ENCODE measurements around the gene CAMK4.

The CAMK4 gene

GRCh38 chr5:111472096-111472495 lies 247.9 kb downstream of the CAMK4 start:
- no peak for DNase-seq (ENCODE audit: low spot score)
- ChIA-PET POLR2A (ENCODE audit: low non-redundant PET) (no interaction called here), CTCF (interaction anchor here (0.6 kb wide), 1 partner anchor 282 kb away, joined by 4 read pairs; no protein-coding TSS in a partner anchor)
- H3K27ac ChIP-seq: no peak overlapping the region
- TF ChIP-seq, protein P1, sequence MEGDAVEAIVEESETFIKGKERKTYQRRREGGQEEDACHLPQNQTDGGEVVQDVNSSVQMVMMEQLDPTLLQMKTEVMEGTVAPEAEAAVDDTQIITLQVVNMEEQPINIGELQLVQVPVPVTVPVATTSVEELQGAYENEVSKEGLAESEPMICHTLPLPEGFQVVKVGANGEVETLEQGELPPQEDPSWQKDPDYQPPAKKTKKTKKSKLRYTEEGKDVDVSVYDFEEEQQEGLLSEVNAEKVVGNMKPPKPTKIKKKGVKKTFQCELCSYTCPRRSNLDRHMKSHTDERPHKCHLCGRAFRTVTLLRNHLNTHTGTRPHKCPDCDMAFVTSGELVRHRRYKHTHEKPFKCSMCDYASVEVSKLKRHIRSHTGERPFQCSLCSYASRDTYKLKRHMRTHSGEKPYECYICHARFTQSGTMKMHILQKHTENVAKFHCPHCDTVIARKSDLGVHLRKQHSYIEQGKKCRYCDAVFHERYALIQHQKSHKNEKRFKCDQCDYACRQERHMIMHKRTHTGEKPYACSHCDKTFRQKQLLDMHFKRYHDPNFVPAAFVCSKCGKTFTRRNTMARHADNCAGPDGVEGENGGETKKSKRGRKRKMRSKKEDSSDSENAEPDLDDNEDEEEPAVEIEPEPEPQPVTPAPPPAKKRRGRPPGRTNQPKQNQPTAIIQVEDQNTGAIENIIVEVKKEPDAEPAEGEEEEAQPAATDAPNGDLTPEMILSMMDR (conservative IDR thresholded peaks at IDR 0.05; ENCODE audit: low read depth): no peak

- CTCF ChIA-PET: interaction anchor here (0.6 to 1.4 kb wide), 2 partner anchors 11 to 282 kb away, joined by 4 to 6 read pairs; no protein-coding TSS in a partner anchor
- POLR2A ChIA-PET (ENCODE audit: low non-redundant PET): no interaction called here
- no peak overlapping the region for H3K27ac ChIP-seq
- TF ChIP-seq, protein P1 (conservative IDR thresholded peaks at IDR 0.05; ENCODE audit: low read depth): no peak
- DNase-seq (ENCODE audit: low spot score): no peak
Observed at GRCh38 chr5:111472579-111472978, 248.4 kb downstream of the CAMK4 start.

GRCh38 chr5:111478266-111478665 lies 254.1 kb downstream of the CAMK4 start:
- ChIA-PET POLR2A (ENCODE audit: low non-redundant PET) (no interaction called here), CTCF (interaction anchor here (0.7 to 0.9 kb wide), 2 partner anchors 23 to 199 kb away, joined by 3 read pairs; no protein-coding TSS in a partner anchor)
- no peak for DNase-seq (ENCODE audit: low spot score)
- H3K27ac ChIP-seq: no peak overlapping the region
- TF ChIP-seq, protein P1 (conservative IDR thresholded peaks at IDR 0.05; ENCODE audit: low read depth): no peak; the same call in 1 of the 2 replicates

- CTCF ChIA-PET: interaction anchor here (0.5 to 0.7 kb wide), 2 partner anchors 15 to 24 kb away, joined by 3 to 4 read pairs; no protein-coding TSS in a partner anchor
- no peak overlapping the region for H3K27ac ChIP-seq
- TF ChIP-seq, protein P1 (conservative IDR thresholded peaks at IDR 0.05; ENCODE audit: low read depth): no peak
- POLR2A ChIA-PET (ENCODE audit: low non-redundant PET): no interaction called here
- no peak for DNase-seq (ENCODE audit: low spot score)
Observed at GRCh38 chr5:111478898-111479297, 254.7 kb downstream of the CAMK4 start.

- ChIA-PET POLR2A (ENCODE audit: low non-redundant PET) (no interaction called here), CTCF (no interaction called here)
- H3K27ac ChIP-seq: no peak overlapping the region
- TF ChIP-seq, protein P1 (conservative IDR thresholded peaks at IDR 0.05; ENCODE audit: low read depth): no peak
- no peak for DNase-seq (ENCODE audit: low spot score)
Observed at GRCh38 chr5:111480346-111480745, 256.2 kb downstream of the CAMK4 start.

- ChIA-PET CTCF (interaction anchor here (0.6 kb wide), 1 partner anchor 704 kb away, joined by 3 read pairs; no protein-coding TSS in a partner anchor), POLR2A (ENCODE audit: low non-redundant PET) (no interaction called here)
- no peak overlapping the region for H3K27ac ChIP-seq
- TF ChIP-seq, protein P1 (conservative IDR thresholded peaks at IDR 0.05; ENCODE audit: low read depth): no peak
- DNase-seq (ENCODE audit: low spot score): no peak
Observed at GRCh38 chr5:111486055-111486454, 261.9 kb downstream of the CAMK4 start.
